GM10266 (cell line): ENCODE results near the gene EPN2.

Experiments used
- DNase-seq: peaks from one replicate; pipeline ENCODE4 v3.0.0; 2012; ENCODE audit errors: extremely low spot score
- CTCF ChIP-seq: IDR thresholded peaks from 2 replicates; pipeline ENCODE4 v1.5.1; 2012; ENCODE audit warnings: mild to moderate bottlenecking, low read depth; ENCODE audit not compliant: control insufficient read depth, insufficient read depth; ENCODE audit errors: missing control alignments

Gene EPN2

GRCh38 chr17:19339341-19339815 is 102.2 kb downstream of the EPN2 start:
- TF ChIP-seq CTCF, result no peak
- no peak for DNase-seq

DNA sequence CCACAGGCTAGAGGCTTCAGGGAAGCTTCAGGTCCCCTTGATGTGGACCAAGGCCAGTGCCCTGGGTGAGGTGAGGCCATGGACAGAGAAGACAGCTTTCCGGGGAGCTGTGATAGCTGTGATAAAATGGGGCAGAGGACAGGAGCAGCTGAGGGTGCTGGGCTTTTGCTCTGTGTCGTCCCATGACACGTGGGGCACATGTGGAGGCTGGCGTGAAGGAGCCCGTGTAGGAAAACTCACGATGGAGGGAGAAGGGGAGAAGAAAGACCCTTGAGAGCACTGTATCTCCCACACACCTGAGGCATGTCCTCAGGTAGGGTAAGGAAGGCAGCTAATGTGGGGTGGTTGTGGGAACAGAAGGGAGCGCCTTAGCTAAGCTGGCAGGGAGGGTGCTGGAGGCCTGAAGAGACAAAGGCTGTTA is 104.1 kb downstream of the EPN2 start:
- no peak for DNase-seq
- no peak for TF ChIP-seq CTCF

GRCh38 chr17:19341641-19342610 is 104.8 kb downstream of the EPN2 start:
- no peak for DNase-seq
- no peak for TF ChIP-seq CTCF

GRCh38 chr17:19342611-19343255 is 105.6 kb downstream of the EPN2 start:
- DNase-seq, result no peak
- TF ChIP-seq CTCF, result no peak

DNA sequence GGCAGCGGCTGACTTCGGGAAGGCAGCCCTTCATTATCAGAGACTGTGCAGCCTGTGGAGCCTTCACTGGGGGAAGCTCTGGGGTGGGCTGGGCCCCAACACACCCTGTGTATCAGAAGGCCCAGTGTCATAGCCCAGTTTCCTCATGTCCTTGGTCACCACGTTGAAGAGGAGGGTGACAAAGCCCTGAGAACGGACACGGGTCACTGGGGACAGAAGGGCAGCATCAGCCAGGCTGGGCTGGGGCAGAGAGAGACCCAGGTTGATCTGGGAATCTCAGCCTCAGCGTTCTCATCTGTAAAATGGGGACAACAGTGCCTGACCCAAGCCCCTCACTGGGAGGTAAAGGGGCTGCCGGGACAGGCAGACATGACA is 106.1 kb downstream of the EPN2 start:
- TF ChIP-seq CTCF, result no peak
- DNase-seq, result no peak

- no peak for TF ChIP-seq CTCF
- no peak for DNase-seq
Observed at GRCh38 chr17:19343671-19344151, 106.5 kb downstream of the EPN2 start.
